Myocyte (in vitro differentiated cells): ENCODE data around the gene FAM24B. TPM values are rescaled to one million over a fixed set of nuclear protein-coding genes. Genes with fewer than 3 reads are reported as not detected.
"Not testable (repeated sequence)": the region's sequence is repeated elsewhere in the genome, so short reads cannot be mapped to it uniquely, and the experiment has no call there.

ENCODE experiments used
- DNase-seq: peaks from one replicate; pipeline ENCODE4 v3.0.0-alpha.2; 2012; ENCODE audit warnings: low read depth
- total RNA-seq: library from RNA; depleted of rRNA; stranded (reverse); fragments of >200 nt; gene quantifications from 2 replicates; pipeline ENCODE4 v1.2.3, GENCODE V29; 2014

The FAM24B gene
- total RNA-seq, 1 donor from 2014 or later = 10.1 TPM

DNA sequence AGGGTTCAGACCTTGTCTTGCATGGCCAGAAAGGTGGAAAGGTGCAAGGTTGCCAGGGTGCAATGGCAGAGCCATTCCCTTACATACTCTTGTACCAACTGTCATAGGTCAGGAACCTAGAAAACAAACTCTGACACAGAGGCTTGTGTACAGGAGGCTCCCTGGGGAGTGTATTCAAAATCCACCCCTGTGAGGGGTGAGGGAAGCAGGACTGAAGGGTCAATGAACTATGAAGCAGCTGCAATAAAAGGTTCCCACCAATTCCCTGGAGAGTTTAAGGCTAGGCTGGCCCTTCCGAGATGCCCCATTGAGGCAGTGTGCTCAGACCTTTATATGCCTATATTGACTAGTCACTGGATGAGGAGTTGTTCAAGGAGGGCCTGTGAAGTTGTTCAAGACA lies 19.9 kb downstream of the FAM24B start:
- peak; percentile 53 for DNase-seq

DNA sequence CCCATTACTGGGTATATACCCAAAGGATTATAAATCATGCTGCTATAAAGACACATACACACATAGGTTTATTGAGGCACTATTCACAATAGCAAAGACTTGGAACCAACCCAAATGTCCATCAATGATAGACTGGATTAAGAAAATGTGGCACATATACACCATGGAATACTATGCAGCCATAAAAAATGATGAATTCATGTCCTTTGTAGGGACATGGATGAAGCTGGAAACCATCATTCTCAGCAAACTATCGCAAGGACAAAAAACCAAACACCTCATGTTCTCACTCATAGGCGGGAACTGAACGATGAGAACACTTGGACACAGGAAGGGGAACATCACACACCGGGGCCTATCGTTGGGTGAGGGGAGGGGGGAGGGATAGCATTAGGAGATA lies 21.3 kb downstream of the FAM24B start:
- DNase-seq = not testable (repeated sequence)

DNA sequence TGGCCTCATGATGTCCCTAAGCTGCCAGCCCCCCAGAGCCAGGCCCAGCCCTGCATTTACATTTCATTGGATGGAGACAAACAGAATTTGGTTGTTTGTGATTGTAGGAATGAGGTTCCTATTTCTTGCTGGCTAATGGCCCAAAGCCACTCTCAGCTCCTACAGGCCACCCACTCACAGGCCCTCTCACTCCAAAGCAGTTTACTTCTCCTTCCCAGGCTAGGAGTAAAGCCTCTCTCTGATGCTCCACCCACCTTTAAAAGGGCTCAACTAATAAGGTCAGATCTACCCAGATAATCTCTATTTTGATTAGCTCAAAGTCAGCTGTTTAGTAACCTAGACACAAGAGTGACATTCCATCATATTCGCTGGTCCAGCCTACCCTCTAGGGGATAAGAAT lies 22.5 kb downstream of the FAM24B start:
- DNase-seq = no peak

DNA sequence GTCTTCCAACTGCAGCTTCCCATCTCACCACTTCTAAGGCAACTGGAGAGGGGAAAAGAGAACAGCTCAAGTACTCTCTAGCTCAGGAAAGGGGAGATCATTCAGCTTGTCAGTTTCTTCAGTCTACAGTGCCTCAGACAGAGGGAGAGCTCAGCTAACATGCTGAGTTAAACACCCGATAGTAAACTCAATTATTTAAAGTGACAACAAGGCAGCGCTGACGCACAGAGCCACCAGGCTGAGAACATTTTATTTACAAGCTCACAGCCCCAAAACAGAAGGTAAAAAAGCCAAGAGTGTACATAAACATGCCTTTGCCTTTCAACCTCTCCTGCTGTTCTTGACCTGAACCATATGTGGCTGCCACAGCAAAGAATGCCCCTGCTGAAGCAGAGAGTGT lies 23.6 kb downstream of the FAM24B start:
- DNase-seq = no peak

DNA sequence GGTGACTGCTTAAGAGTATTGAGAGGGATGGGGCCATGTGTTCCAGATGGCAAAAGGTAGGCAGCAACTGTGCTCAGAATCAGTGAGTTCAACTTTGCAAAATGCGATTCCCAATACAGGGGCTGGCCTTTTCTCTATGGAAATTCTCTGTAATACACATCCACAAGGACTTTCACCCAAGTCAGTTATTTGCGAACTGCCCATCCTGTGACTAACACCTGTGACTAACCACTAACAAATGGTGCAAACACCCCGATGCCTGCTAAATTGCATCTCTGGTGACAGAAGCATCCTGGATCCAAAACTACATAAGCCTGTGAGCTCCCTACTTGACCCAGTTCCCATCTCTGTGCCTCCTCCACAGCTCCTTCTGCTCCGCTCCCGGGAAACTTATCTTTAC lies 24.7 kb downstream of the FAM24B start:
- DNase-seq = peak; percentile 88

DNA sequence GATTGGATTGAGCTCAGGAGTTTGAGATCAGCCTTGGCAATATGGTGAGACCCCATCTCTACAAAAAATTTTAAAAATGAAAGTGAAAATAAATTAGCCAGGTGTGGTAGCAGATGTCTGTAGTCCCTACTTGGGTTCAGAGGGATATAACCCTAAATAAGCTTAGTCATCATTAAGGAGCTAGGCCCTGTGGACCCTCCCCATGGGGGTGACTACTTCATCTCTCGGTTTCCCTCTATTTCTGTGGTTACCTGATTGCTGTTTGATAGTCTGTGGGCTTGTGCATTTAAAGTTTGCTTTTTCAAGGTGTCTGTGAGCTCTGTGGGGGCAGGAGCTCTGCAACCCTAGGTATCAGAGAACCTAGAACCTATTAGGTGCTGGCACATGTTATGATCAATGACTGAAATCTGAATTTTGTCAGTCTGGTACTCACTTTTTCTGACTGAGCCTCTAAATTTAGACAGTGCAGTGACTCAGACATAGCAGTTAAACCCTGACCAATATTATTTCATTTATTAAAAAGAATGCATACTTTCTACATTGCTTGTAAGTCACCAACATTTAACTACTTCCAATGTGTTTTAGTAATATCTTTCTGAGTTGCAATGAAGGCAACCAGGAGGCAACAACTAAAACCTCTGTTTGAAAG lies 25.6 kb downstream of the FAM24B start:
- no peak for DNase-seq

DNA sequence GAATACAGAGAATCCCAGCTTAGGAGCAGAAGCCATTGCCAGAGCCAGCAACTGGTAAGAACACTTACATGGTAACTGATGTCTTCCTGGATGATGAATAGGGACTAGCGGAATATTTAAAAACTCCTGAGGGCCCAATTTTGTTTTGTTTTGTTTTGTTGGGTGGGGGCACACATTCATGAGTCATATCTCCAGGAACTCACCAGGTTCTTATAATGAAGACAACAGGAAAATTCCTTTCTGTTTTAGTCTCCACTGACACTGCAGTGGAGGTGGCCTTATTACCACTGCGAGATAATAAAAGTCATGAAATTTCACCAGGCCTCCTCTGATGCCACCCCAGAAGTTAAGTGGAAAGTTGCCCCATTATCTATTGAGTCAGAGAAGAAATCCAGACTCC lies 27.1 kb downstream of the FAM24B start:
- DNase-seq = no peak

DNA sequence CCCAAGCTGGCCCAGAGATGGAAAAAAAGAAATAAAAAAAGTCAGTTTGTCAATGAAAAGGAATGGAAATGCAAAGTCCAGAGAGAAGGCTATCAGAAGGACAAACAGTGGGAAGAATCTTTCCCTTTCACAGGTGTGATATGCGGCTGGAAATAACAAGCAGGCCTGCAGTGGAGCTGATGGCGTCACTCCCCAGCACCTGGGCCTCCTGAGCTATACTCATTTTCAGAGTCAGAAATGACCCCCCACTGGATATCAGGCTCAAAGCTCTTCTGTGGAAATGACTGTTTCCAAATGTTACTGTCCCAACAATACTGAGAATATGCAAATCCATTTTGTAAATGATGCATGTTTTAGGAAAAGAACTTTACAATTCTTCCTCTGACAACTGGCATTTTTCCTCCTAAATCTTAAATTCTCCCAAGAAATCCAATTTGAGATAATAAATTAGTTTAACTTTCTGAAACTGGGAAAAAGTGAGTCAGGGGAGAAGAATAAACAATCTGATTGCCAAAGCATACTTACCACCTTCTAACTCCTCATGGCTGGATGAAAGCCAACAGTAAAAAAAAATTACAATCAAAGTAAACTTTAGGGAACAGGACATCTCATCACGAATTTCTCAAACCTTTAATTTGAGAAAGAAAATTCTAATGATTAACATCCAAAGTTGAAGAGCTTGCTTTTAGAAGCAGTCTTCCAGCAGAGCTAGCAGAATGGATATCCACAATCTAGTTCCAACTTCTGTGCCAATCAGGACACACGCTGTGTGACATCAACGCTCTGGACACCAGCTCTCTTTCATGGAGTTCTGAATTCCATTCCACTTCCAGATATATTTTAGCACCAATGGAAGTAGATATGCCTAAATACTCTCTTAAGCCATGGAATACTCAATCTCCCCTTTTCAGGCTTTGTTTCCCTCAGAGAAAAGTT lies 28.4 kb downstream of the FAM24B start:
- DNase-seq = no peak

DNA sequence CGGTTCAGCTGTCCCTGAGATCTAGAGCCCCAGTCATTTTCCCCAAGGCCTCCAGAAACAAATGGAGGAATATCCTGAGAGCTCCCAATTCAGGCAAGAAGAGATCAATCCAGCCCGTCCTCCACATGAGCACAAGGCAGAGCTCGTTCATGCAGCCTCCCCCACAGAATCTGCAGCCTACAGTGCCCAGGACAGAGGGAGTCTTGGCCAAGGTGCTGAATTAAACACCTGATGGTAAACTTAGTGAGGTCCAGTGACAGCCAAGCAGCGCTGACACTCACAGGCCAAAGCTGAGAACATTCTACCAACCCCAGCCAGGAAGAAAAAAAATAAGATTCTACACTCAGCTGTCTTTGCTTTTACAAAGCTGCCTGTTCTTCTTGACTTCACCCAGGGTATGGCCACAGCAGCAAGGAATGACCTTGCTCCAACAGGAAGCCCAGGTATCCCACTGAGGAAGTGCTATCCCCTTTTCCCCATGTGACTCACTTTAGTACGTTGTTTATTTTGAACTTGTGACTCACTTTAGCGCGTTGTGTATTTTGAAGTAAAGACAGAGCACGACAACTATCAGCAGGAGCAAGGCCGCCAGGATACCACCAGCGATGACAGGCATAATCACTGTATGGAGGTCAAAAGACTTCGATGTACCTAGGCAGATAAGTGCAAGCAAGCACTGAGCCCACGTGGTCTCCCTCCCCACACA lies 29.3 kb downstream of the FAM24B start:
- no peak for DNase-seq

DNA sequence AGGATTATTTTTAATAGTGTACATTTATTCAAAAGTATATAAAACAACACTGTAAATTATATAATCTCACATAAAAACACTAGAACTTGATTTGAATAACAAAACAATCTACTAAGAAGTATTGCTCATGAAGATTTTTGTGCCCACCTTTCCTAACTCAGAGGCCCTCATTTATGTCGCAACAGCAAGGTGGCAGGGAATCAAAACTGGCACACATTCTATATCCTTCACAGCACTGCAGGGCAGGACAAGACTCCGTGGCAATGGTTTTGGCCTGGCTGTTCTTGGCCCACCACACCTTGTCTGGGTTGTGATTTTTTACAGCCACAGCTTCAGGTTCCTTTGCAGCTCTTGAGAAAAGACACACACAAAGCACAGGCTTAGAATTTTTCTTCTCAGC lies 30.3 kb downstream of the FAM24B start:
- no peak for DNase-seq

DNA sequence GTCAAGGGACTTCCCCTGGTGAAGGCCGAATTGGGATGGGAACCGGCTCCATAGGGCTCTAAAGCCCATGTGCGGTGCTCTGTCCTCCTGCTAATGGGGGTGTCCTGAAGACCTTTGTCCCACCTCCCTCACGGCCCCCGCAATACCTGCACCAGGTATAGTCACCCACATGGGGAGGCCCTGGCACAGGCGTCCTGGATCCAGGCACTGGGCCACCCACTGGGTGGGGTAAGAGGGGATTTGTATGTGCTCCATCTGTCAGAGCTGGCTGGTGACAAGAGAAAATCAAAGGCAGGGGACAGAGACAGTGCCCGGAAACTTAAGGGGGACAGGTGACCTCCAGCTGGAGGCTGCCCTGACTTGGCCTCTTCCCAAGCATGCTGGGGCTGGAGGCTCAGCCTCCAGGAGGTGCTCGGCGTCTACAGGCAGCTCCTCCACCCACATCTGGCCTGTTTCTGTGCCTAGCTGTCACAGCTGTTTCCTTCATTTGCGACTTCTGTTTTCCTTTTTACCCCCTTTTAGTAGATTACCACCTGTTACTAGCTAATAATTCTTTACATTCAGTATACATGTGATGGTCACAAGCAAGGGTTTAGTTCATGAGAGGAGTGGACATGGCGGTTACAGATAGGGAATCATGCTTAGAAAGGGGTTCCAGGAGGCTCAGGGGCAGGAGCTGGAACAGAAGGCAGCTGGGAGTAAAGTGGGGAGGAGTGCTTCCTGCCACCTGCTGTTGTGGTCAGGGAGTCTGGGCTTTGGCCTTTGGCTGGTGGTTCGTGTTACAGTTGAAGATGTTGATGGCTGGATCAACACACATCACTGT lies 31.4 kb downstream of the FAM24B start:
- DNase-seq = peak; percentile 98

DNA sequence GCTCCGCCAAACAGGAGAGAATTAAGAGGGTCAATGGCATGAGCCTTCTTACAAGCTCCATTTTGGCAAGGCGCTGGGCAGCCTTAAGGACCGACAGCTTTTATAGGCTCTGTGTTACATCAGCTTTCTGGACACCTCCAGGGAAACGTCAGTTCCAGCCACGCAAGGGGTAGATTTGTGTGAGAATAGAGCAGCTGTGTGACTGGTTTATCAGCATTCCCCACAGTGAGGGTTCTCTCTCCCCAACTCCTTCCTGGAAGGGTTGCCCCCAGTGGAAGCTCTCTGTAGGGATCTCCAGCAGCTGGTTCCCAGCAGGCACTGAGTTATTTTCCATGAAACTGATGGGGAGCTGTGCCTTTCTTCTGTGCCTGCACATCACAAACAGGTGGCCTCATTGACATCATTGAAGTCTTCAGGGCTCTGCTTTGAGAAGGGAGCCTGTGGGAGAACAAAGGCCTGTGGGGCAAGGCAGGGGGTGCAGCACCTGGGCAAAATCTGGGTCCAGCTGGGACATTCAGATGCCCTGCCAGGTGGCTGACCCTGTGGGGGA lies 33.5 kb downstream of the FAM24B start, which contains the start of gene CUZD1:
TSS of gene CUZD1 (minus strand) at position 75 of the 550 bp plus-strand sequence. CDS start at position 61, 14 bp downstream.
- DNase-seq = peak; percentile 80

DNA sequence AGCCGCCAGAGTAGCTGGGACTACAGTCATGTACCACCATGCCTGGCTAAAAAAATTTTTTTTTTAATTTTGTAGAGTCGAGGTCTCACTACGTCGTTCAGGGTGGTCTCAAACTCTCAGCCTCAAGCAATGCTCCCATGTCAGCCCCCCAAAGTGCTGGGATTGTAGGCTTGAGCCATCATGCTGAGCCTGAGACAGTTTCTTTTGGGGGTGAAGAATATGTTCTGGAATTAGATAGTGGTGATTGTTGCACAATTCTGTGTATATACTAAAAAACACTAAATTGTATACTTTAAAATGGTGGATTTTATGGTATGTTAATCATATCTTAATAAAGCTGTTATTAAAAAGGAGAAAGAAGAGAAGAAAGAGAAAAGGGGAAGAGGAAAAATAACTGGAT lies 35.2 kb downstream of the FAM24B start:
- no peak for DNase-seq

DNA sequence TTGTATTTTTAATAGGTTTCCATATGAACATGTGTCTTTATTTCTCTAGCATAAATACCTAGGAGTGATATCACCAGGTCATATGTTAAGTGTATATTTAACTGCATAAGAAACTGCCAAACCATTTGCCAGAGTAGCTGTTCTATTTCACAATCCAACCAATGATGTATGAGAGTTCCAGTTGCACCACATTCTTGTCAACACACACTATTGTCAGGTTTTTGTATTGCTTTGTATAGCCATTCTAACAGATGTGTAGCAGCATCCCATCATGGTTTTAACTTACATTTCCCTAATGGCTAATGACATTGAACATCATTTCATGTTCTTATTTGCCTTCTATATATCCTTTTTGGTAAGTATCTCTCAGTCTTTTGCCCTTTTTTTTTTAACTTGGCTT lies 37.8 kb downstream of the FAM24B start:
- no peak for DNase-seq

DNA sequence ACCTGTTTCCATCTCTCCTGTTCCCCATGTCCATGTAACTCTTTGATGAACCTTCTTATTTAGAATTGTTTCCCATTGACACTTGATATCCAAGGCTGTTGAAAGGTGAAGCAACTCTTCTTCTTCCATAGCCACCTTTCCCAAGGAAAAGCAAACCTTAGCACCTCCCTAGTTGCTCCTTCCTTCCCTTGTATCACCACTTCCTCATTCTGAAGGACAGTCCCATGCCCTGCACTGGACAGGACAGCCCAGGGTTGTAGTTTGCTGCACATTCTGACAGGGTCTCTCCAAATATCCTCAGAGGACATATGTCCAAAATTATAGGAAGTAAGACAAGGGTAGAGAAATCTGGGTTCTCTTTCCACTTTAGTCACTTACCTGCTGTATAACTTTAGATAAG lies 39.9 kb downstream of the FAM24B start:
- DNase-seq = no peak

DNA sequence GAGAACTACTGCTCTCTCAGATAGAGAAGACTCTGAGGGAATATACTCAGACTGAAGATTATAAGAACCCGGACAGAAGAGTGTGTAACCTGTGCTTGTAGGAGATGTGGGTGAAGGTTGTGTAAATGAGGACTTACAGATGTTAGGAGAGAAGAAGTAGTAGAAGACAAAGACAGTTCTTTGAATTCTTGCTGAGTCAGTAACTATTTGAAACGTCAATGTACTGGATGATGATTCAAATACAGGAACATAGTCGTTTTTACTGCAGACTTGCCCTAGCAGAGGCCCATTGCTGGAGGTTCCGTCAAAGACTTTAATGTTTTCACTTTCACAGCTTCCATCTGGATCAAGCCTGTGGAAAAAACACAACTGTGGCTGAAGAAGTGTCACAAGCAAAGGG lies 40.5 kb downstream of the FAM24B start:
- no peak for DNase-seq

DNA sequence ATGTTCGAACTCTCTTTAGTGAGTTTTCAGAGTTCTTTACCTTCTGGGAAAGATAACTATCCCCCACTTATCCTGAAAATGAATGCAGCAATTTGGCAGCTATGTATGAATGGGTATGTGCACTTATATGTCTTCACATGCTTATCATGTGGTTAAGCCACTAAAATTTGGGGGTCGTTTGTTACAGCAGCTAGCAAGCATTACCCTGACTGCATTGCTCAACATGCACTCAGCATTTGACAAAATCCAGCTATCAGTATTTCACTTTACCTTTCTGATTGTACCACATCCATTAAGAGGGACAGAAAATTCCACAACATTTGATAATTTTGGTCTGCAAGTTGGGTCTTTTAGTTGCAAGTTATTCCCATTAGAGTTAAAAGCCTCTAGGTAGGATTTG lies 43.5 kb downstream of the FAM24B start:
- DNase-seq = no peak

DNA sequence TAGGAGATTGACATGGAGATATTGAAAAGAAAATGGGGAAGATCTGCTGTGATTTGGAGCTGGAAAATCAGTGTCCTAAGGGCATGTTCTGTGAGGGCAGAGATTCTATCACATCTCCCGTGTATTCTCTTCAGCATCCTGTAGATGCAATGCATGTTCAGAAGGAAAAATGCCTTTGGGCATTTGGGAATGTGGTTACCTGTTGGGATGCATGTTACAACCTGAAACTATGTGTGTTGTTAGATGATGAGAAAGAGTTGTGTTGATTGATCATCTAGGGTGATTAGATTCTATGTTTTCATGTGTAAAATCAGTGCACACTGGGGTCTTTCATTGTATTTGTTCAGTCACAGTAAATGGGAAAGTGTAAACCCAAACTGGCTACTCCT lies 48.4 kb downstream of the FAM24B start:
- DNase-seq = no peak

DNA sequence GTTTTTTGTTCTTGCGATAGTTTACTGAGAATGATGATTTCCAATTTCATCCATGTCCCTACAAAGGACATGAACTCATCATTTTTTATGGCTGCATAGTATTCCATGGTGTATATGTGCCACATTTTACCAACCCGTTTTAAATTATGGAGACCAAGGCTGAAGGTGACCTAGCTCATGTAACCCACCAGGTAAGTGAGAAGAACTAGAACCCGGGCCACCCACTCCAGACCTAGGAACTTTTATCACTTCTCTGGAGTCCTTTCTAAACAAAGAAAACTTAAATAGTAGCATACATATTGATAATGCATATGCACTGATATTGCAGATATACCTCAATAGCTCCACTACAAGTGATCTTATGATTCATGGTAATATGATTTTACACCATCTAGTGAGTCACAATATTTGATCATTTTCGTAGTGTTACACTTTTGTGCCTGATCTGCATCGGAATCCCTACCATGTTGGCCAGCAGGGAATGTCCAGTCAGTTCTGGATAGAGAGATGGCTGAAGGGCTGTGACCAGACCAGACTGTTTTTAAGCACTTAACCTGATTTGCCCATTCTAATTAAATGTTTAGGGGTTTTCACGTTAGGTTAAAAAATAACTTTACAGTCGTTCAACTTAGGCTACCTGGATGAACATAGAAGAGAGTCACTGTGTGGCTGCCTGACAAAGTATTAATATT lies 49.0 kb downstream of the FAM24B start:
- no peak for DNase-seq

DNA sequence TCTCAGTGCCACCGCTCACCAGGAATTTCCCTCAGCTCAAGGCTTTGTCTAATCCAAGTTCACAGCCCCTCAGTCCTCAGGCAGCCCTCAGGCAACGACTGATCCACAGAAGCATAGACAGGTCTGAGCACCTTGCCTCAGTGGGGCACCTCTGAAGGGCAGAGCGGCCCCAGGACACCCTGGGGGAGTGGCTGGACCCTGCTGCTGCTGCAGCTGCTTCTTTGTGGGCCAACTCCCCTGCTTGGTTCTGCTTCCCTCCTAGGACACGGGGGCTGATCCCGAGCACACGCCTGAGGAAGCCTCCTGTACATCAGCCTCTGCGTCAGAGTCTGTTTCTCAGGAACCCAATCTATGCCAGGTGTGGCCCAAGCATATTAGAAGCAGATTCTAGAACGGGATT lies 49.9 kb downstream of the FAM24B start:
- no peak for DNase-seq
